GM23338 (cell line): ENCODE measurements around the gene MPP1. TPM values are rescaled to one million over a fixed set of nuclear protein-coding genes. Genes with fewer than 3 reads are reported as not detected.

ENCODE experiments used
- ATAC-seq: fragments of 200-7000 bp; cut with Tn5 transposase; 3 replicates; pipeline ENCODE4 v1.9.1; 2020
- DNase-seq: peaks from one replicate; pipeline ENCODE4 v3.0.0-alpha.2; 2015; ENCODE audit warnings: low spot score
- H2AFZ ChIP-seq: fragments of 200-600 bp; sonication (generic); 2 replicates; pipeline ENCODE4 v1.8.0; 2016; ENCODE audit warnings: antibody characterized with exemption, mild to moderate bottlenecking, moderate library complexity
- H3F3A ChIP-seq: fragments of 200-600 bp; sonication (generic); replicated peaks from 2 replicates; pipeline ENCODE4 v1.8.0; 2017; ENCODE audit warnings: antibody characterized with exemption, mixed run types, low read depth
- H3K27ac ChIP-seq: fragments of 200-600 bp; sonication (generic); 2 replicates; pipeline ENCODE4 v1.6.1; 2016; ENCODE audit warnings: low read depth
- H3K27me3 ChIP-seq: fragments of 200-600 bp; sonication (generic); 2 replicates; pipeline ENCODE4 v1.8.0; 2016; ENCODE audit warnings: mild to moderate bottlenecking, mixed run types, moderate library complexity; ENCODE audit not compliant: insufficient read depth
- H3K36me3 ChIP-seq: fragments of 200-600 bp; sonication (generic); 2 replicates; pipeline ENCODE4 v1.8.0; 2016; ENCODE audit warnings: mild to moderate bottlenecking; ENCODE audit not compliant: insufficient read depth
- H3K4me1 ChIP-seq: fragments of 200-600 bp; sonication (generic); 2 replicates; pipeline ENCODE4 v1.8.0; 2016; ENCODE audit warnings: mild to moderate bottlenecking, moderate library complexity; ENCODE audit not compliant: insufficient read depth
- H3K4me2 ChIP-seq: fragments of 200-600 bp; sonication (generic); 2 replicates; pipeline ENCODE4 v1.7.1; 2017; ENCODE audit warnings: mixed run types
- H3K4me3 ChIP-seq: fragments of 200-600 bp; sonication (generic); 2 replicates; pipeline ENCODE4 v1.6.1; 2016; ENCODE audit warnings: mixed run types
- H3K79me2 ChIP-seq: fragments of 200-600 bp; sonication (generic); replicated peaks from 2 replicates; pipeline ENCODE4 v1.8.0; 2017; ENCODE audit warnings: mild to moderate bottlenecking; ENCODE audit not compliant: insufficient read depth
- H3K9me2 ChIP-seq: fragments of 200-600 bp; sonication (generic); 2 replicates; pipeline ENCODE4 v1.8.0; 2017; ENCODE audit not compliant: insufficient read depth
- H4K20me1 ChIP-seq: fragments of 200-600 bp; sonication (generic); replicated peaks from 2 replicates; pipeline ENCODE4 v1.8.0; 2017; ENCODE audit warnings: mild to moderate bottlenecking; ENCODE audit not compliant: insufficient read depth
- H3K27ac Mint-ChIP-seq: 2 replicates; pipeline ENCODE4 v1.8.0; 2020; ENCODE audit warnings: inconsistent platforms, mild to moderate bottlenecking, moderate library complexity, mixed read lengths
- H3K27me3 Mint-ChIP-seq: 3 replicates; pipeline ENCODE4 v1.8.0; 2022; ENCODE audit warnings: low read depth, mild to moderate bottlenecking, moderate library complexity, mixed read lengths, inconsistent platforms; ENCODE audit not compliant: insufficient read depth, poor library complexity
- H3K36me3 Mint-ChIP-seq: 3 replicates; pipeline ENCODE4 v1.8.0; 2021; ENCODE audit warnings: low read depth, mild to moderate bottlenecking, inconsistent platforms, moderate library complexity, mixed read lengths
- H3K4me1 Mint-ChIP-seq: 3 replicates; pipeline ENCODE4 v1.8.0; 2020; ENCODE audit warnings: mild to moderate bottlenecking, inconsistent platforms, mixed read lengths
- H3K4me3 Mint-ChIP-seq: 3 replicates; pipeline ENCODE4 v1.8.0; 2021; ENCODE audit warnings: moderate library complexity, mild to moderate bottlenecking, inconsistent platforms, mixed read lengths
- H3K9me3 Mint-ChIP-seq: 3 replicates; pipeline ENCODE4 v1.8.0; 2020; ENCODE audit warnings: moderate library complexity, mild to moderate bottlenecking, inconsistent platforms, mixed read lengths
- CREB1 ChIP-seq: fragments of 250-450 bp; sonication (Bioruptor Pico); IDR thresholded peaks from 2 replicates; pipeline ENCODE4 v1.5.0; 2020; ENCODE audit warnings: low read depth, mild to moderate bottlenecking, moderate library complexity
- ETS1 ChIP-seq: IDR thresholded peaks from 2 replicates; pipeline ENCODE4 v1.6.1; 2016; ENCODE audit warnings: antibody characterized with exemption
- POLR2AphosphoS5 ChIP-seq: IDR thresholded peaks from 2 replicates; pipeline ENCODE4 v1.6.1; 2016; ENCODE audit warnings: antibody characterized with exemption, low read depth
- STAT1 ChIP-seq: IDR thresholded peaks from one replicate; pipeline ENCODE4 v1.6.1; 2016; ENCODE audit warnings: antibody characterized with exemption; ENCODE audit not compliant: unreplicated experiment
- ZNF331 ChIP-seq: fragments of 250-450 bp; sonication (Bioruptor Pico); IDR thresholded peaks from 2 replicates; pipeline ENCODE4 v1.5.0; 2020; ENCODE audit warnings: low read depth, mild to moderate bottlenecking, moderate library complexity
- polyA plus RNA-seq: library from polyadenylated mRNA; unstranded; fragments of >200 nt; fragmentation: Nextera tagmentation; extraction: Ambion mirVana; gene quantifications from 2 replicates; pipeline ENCODE4 v1.2.1, GENCODE V29; 2016
- total RNA-seq: library from RNA; depleted of rRNA; stranded (reverse); fragments of >200 nt; shearing (Covaris generic); gene quantifications from 2 replicates; pipeline ENCODE4 v1.2.3, GENCODE V29; 2014
- TF ChIP-seq, protein P1 (sequence below): fragments of 250-450 bp; sonication (Bioruptor Pico); IDR thresholded peaks from 2 replicates; pipeline ENCODE4 v1.5.0; 2020; ENCODE audit warnings: mild to moderate bottlenecking, moderate library complexity

Gene MPP1
- total and polyA plus RNA-seq, 2 experiments from 2014 or later = 18.7 to 27.2 TPM

DNA sequence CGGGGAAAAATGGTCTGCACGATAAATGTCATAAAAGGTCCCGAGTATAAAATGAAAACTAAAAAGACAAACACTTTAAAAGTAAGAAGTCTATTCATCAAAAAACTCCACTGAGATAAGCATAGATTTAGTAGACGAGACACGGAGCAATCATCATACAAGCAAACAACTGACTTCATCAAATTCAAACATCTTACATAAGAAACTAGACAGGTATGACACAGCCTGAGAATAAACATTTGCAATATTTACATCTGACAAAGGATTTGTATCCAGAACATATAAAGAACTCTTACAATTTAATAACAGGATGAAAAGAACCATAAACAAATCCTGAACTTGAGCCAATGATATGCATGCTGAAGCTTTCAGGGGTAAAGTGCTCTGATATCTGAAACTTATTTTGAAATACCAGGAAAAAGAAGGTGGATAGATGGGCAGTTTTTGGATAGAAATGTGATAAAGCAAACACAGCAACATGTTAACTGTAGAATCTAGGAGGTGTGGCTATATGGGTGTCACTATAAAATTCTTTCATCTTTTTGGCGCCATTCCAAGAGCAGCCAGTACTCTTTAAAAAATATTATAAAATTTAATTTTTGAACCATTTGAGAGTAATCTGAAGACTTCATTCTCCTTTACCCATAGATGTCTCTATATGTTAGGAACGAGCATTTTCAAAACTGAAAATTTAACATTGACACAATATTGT is 12.0 kb downstream of the MPP1 start (continued):
- TF ChIP-seq, protein P1, sequence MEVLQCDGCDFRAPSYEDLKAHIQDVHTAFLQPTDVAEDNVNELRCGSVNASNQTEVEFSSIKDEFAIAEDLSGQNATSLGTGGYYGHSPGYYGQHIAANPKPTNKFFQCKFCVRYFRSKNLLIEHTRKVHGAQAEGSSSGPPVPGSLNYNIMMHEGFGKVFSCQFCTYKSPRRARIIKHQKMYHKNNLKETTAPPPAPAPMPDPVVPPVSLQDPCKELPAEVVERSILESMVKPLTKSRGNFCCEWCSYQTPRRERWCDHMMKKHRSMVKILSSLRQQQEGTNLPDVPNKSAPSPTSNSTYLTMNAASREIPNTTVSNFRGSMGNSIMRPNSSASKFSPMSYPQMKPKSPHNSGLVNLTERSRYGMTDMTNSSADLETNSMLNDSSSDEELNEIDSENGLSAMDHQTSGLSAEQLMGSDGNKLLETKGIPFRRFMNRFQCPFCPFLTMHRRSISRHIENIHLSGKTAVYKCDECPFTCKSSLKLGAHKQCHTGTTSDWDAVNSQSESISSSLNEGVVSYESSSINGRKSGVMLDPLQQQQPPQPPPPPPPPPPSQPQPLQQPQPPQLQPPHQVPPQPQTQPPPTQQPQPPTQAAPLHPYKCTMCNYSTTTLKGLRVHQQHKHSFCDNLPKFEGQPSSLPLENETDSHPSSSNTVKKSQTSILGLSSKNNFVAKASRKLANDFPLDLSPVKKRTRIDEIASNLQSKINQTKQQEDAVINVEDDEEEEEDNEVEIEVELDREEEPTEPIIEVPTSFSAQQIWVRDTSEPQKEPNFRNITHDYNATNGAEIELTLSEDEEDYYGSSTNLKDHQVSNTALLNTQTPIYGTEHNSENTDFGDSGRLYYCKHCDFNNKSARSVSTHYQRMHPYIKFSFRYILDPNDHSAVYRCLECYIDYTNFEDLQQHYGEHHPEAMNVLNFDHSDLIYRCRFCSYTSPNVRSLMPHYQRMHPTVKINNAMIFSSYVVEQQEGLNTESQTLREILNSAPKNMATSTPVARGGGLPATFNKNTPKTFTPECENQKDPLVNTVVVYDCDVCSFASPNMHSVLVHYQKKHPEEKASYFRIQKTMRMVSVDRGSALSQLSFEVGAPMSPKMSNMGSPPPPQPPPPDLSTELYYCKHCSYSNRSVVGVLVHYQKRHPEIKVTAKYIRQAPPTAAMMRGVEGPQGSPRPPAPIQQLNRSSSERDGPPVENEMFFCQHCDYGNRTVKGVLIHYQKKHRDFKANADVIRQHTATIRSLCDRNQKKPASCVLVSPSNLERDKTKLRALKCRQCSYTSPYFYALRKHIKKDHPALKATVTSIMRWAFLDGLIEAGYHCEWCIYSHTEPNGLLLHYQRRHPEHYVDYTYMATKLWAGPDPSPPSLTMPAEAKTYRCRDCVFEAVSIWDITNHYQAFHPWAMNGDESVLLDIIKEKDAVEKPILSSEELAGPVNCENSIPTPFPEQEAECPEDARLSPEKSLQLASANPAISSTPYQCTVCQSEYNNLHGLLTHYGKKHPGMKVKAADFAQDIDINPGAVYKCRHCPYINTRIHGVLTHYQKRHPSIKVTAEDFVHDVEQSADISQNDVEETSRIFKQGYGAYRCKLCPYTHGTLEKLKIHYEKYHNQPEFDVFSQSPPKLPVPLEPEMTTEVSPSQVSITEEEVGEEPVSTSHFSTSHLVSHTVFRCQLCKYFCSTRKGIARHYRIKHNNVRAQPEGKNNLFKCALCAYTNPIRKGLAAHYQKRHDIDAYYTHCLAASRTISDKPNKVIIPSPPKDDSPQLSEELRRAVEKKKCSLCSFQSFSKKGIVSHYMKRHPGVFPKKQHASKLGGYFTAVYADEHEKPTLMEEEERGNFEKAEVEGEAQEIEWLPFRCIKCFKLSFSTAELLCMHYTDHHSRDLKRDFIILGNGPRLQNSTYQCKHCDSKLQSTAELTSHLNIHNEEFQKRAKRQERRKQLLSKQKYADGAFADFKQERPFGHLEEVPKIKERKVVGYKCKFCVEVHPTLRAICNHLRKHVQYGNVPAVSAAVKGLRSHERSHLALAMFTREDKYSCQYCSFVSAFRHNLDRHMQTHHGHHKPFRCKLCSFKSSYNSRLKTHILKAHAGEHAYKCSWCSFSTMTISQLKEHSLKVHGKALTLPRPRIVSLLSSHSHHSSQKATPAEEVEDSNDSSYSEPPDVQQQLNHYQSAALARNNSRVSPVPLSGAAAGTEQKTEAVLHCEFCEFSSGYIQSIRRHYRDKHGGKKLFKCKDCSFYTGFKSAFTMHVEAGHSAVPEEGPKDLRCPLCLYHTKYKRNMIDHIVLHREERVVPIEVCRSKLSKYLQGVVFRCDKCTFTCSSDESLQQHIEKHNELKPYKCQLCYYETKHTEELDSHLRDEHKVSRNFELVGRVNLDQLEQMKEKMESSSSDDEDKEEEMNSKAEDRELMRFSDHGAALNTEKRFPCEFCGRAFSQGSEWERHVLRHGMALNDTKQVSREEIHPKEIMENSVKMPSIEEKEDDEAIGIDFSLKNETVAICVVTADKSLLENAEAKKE (CRISPR knock-in tag) = no peak
- TF ChIP-seq CREB1 = no peak

- DNase-seq = no peak
- TF ChIP-seq ETS1 (no peak), STAT1 (no peak), POLR2AphosphoS5 (no peak), ZNF331 (CRISPR knock-in tag) (no peak)
- Histone ChIP-seq H3K4me3 (no peak overlapping the region), H3K27me3 (no peaks in the 10 kb centered on the region), H3K36me3 (no peaks in the 10 kb centered on the region), H3F3A (no peaks in the 10 kb centered on the region), H3K27ac (no peak overlapping the region), H3K4me2 (no peak overlapping the region), H4K20me1 (no peaks in the 10 kb centered on the region), H2AFZ (no peak overlapping the region), H3K9me2 (no peaks in the 10 kb centered on the region), H3K4me1 (peaks cover 4% of the 10 kb centered on the region), H3K79me2 (no peaks in the 10 kb centered on the region)
- H3K4me3 Mint-ChIP-seq = no peak overlapping the region
- H3K27ac Mint-ChIP-seq = no peak overlapping the region
- no peaks in the 10 kb centered on the region; the same call in 2 of the 3 replicates for H3K36me3 Mint-ChIP-seq
- no peaks in the 10 kb centered on the region for H3K27me3 Mint-ChIP-seq
- no peaks in the 10 kb centered on the region for H3K9me3 Mint-ChIP-seq
- ATAC-seq = no peak
- peaks cover 15% of the 10 kb centered on the region for H3K4me1 Mint-ChIP-seq
These were observed 13.3 kb downstream of the MPP1 start for GRCh38 chrX:154791939-154792338.
